ENCODE results near the gene IL1RN.

DNA sequence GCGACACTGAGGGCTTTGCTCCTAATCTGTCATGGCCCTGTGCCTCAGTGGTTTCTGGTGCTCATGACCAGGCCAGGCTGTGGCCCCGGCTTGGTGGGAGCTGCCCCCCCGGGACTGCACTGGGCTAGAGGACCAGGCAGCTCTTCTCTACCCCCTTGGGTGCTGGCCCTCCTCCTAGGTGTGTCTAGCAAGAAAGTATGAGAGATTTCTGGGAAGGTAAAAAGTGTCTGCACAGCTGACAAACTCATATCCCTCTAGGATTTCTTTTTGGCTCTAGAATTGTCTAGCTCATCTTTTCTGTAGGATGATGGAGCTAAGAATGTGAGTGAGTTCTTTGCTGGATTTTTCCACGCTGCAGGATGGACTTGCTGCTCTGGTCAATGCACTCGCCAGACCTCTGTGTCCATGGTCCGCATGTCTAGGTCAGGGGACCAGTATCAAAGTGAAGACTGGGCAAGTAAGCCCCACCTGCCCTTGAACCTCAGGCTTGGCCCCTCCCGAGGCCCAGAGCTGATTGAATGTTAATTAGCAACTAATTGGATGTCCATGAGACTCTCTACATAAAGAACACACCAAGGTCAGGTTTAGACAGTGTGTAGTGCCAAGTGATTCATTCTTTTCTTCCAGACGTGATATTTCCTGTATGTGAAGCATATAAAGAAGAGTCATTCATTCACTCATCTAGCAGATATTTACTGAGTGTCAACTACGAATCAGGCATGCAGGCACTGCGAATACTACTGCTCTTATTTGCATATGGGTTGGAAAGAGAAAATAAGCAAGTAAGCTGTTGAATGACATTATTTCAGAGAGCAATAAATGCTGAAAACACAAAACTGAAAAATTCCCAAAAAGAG lies 30.7 kb downstream of the IL1RN start:
- TF ChIP-seq, protein P1, sequence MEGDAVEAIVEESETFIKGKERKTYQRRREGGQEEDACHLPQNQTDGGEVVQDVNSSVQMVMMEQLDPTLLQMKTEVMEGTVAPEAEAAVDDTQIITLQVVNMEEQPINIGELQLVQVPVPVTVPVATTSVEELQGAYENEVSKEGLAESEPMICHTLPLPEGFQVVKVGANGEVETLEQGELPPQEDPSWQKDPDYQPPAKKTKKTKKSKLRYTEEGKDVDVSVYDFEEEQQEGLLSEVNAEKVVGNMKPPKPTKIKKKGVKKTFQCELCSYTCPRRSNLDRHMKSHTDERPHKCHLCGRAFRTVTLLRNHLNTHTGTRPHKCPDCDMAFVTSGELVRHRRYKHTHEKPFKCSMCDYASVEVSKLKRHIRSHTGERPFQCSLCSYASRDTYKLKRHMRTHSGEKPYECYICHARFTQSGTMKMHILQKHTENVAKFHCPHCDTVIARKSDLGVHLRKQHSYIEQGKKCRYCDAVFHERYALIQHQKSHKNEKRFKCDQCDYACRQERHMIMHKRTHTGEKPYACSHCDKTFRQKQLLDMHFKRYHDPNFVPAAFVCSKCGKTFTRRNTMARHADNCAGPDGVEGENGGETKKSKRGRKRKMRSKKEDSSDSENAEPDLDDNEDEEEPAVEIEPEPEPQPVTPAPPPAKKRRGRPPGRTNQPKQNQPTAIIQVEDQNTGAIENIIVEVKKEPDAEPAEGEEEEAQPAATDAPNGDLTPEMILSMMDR (IDR thresholded peaks at IDR 0.05) = no peak
- TF ChIP-seq POLR2A (IDR thresholded peaks at IDR 0.05) (no peak), EP300 (IDR thresholded peaks at IDR 0.05) (no peak)
